A673 (cell line): ENCODE measurements around the gene TLNRD1. TPM values are rescaled to one million over a fixed set of nuclear protein-coding genes. Genes with fewer than 3 reads are reported as not detected.

Experiments used
- BruUV-seq: library from RNA; stranded (reverse); fragments of 400-500 nt; replicated peaks from 2 replicates; lab custom pipeline; 2021; lab: Mats Ljungman, UMichigan
- CTCF ChIA-PET: fragments of 300-600 bp; sonication (Branson Sonifier 250); formaldehyde crosslinking; loops from one replicate; lab custom pipeline; 2022; ENCODE audit warnings: antibody characterized with exemption; lab: Charles Lee
- POLR2A ChIA-PET: fragments of 300-600 bp; sonication (Branson Sonifier 250); formaldehyde crosslinking; loops from one replicate; lab custom pipeline; 2022; ENCODE audit warnings: antibody characterized with exemption; ENCODE audit not compliant: low non-redundant PET; lab: Charles Lee
- DNase-seq: peaks from one replicate; pipeline ENCODE4 v3.0.0-alpha.2; 2015; ENCODE audit warnings: low spot score
- H3K27ac ChIP-seq: fragments of 200-600 bp; sonication (generic); 2 replicates; pipeline ENCODE4 v1.5.1; 2016; ENCODE audit warnings: mixed run types, low read depth, mild to moderate bottlenecking, mixed read lengths, antibody characterized with exemption, low read length; ENCODE audit not compliant: poor library complexity, severe bottlenecking
- H3K27me3 ChIP-seq: fragments of 200-600 bp; sonication (generic); replicated peaks from 2 replicates; pipeline ENCODE4 v1.6.1; 2017; ENCODE audit warnings: mixed run types, low read depth, mild to moderate bottlenecking, mixed read lengths, antibody characterized with exemption, low read length; ENCODE audit not compliant: insufficient read depth, poor library complexity
- H3K36me3 ChIP-seq: fragments of 200-600 bp; sonication (generic); 2 replicates; pipeline ENCODE4 v1.6.1; 2016; ENCODE audit warnings: mixed run types, mild to moderate bottlenecking, mixed read lengths, antibody characterized with exemption, low read length; ENCODE audit not compliant: insufficient read depth, poor library complexity, severe bottlenecking
- H3K4me1 ChIP-seq: fragments of 200-600 bp; sonication (generic); 2 replicates; pipeline ENCODE4 v1.6.1; 2017; ENCODE audit warnings: mixed run types, mild to moderate bottlenecking, mixed read lengths, antibody characterized with exemption, low read length; ENCODE audit not compliant: insufficient read depth, poor library complexity, severe bottlenecking
- H3K4me3 ChIP-seq: fragments of 200-600 bp; sonication (generic); 2 replicates; pipeline ENCODE4 v1.5.1; 2016; ENCODE audit warnings: low read depth, mixed run types, mild to moderate bottlenecking, mixed read lengths, low read length; ENCODE audit not compliant: poor library complexity, severe bottlenecking
- H3K9me3 ChIP-seq: fragments of 200-600 bp; sonication (generic); 2 replicates; pipeline ENCODE4 v1.6.1; 2016; ENCODE audit warnings: mixed run types, low read depth, mild to moderate bottlenecking, mixed read lengths, antibody characterized with exemption, low read length; ENCODE audit not compliant: poor library complexity, severe bottlenecking
- CTCF ChIP-seq: fragments of 300-800, 200-600 bp; sonication (generic); conservative IDR thresholded peaks from 2 replicates; pipeline ENCODE4 v1.5.1; 2017; ENCODE audit warnings: low read depth, mild to moderate bottlenecking, antibody characterized with exemption, low read length, moderate library complexity, mixed read lengths
- EZH2 ChIP-seq: fragments of 200-600 bp; sonication (generic); IDR thresholded peaks from 2 replicates; pipeline ENCODE4 v1.6.1; 2017; ENCODE audit warnings: borderline replicate concordance, low read depth, mild to moderate bottlenecking, mixed read lengths, antibody characterized with exemption, low read length; ENCODE audit not compliant: poor library complexity, severe bottlenecking
- intact Hi-C: fragments of 100-400 bp; cut with micrococcal nuclease; formaldehyde crosslinking; loops from one replicate; pipeline ENCODE4 v1.10.0; 2022; ENCODE audit not compliant: unreplicated experiment
- total RNA-seq: library from RNA; stranded (reverse); gene quantifications from 2 replicates; pipeline ENCODE4 v1.2.3, GENCODE V29; 2021

TLNRD1 gene
- total RNA-seq, 1 experiment from 2014 or later = 21.8 TPM

- Histone ChIP-seq H3K27ac (no peak overlapping the region), H3K4me1 (no peaks in the 10 kb centered on the region), H3K4me3 (no peak overlapping the region), H3K36me3 (no peaks in the 10 kb centered on the region), H3K9me3 (no peaks in the 10 kb centered on the region), H3K27me3 (no peaks in the 10 kb centered on the region)
- intact Hi-C loops = no loop called here
- CTCF ChIA-PET = no interaction called here
- no peak for TF ChIP-seq EZH2
- TF ChIP-seq CTCF = no peak
- no peak for DNase-seq
- POLR2A ChIA-PET = no interaction called here
- no TSS peak for BruUV-seq
Measured at GRCh38 chr15:81037952-81038743, 37.4 kb downstream of the TLNRD1 start.

- Histone ChIP-seq H3K9me3 (no peaks in the 10 kb centered on the region), H3K27me3 (no peaks in the 10 kb centered on the region), H3K4me1 (no peaks in the 10 kb centered on the region), H3K27ac (no peak overlapping the region), H3K4me3 (no peak overlapping the region), H3K36me3 (no peaks in the 10 kb centered on the region)
- DNase-seq = no peak
- ChIA-PET POLR2A (no interaction called here), CTCF (no interaction called here)
- BruUV-seq = no TSS peak
- no peak for TF ChIP-seq CTCF
- TF ChIP-seq EZH2 = no peak
- intact Hi-C loops = no loop called here
Measured at GRCh38 chr15:81038975-81039607, 38.4 kb downstream of the TLNRD1 start.

- no peak for DNase-seq
- BruUV-seq = no TSS peak
- H3K27me3 ChIP-seq = no peaks in the 10 kb centered on the region
- no peak overlapping the region for H3K27ac ChIP-seq
- no peaks in the 10 kb centered on the region for H3K4me1 ChIP-seq
- no peak for TF ChIP-seq EZH2
- no peak for TF ChIP-seq CTCF
- no peak overlapping the region for H3K4me3 ChIP-seq
- no peaks in the 10 kb centered on the region for H3K9me3 ChIP-seq
- ChIA-PET CTCF (no interaction called here), POLR2A (no interaction called here)
- intact Hi-C loops = no loop called here
- no peaks in the 10 kb centered on the region for H3K36me3 ChIP-seq
Measured at GRCh38 chr15:81040757-81041156, 40.0 kb downstream of the TLNRD1 start.
